ENCODE data around the gene PTPRD. TPM values are rescaled to one million over a fixed set of nuclear protein-coding genes. Genes with fewer than 3 reads are reported as not detected.

Gene PTPRD
- total RNA-seq, 2 experiments from 2014 or later, result not detected

GRCh38 chr9:8604201-8604600 is 2008.6 kb downstream of the PTPRD start:
- Mint-ChIP-seq H3K27me3 (no peaks in the 10 kb centered on the region), H3K9me3 (no peaks in the 10 kb centered on the region), H3K36me3 (ENCODE audit: low read depth) (no peaks in the 10 kb centered on the region), H3K27ac (no peak overlapping the region), H3K4me1 (no peaks in the 10 kb centered on the region), H3K4me3 (no peak overlapping the region)
- ChIA-PET POLR2A (no interaction called here), CTCF (no interaction called here)
- DNase-seq, result no peak

DNA sequence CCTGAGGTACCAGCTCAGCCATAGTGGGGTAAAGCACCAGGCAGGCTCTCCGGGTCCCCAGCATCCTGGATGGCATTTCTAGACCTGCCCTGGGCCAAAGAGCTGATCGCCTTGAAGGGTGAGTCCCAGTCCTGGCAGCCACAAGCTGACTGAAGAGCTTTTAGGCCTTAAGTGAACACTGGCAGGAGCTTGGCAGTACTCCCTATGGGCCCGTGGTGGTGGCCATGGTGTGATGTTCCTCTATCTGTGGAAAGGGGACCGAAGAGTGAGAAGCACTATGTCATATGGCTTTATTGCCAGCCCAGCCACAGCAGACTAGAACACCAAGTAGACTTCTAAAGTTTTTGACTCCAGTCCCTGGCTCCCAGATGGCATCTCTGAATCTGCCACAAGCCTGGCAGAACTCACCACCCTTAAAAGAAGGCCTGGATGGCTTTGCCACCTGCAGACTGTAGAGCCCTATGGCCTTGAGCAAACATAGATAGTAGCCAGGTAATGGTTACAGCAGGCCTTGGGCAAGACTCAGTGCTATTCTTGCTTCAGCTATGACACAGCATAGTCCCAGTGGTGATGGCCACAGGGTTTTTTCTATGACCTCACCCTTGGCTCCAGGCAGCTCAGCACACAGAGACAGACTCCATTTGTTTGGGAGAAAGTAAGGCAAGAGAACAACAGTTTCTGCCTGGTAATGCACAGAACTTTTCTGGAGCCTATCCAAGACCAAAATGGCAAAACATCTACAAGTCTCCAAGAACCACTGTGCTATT is 2011.7 kb downstream of the PTPRD start:
- no peak overlapping the region for H3K4me3 Mint-ChIP-seq
- H3K4me1 Mint-ChIP-seq, result no peaks in the 10 kb centered on the region
- ChIA-PET POLR2A (no interaction called here), CTCF (no interaction called here)
- no peak overlapping the region for H3K27ac Mint-ChIP-seq
- no peak for DNase-seq
- H3K9me3 Mint-ChIP-seq, result no peaks in the 10 kb centered on the region
- no peaks in the 10 kb centered on the region for H3K36me3 Mint-ChIP-seq (ENCODE audit: low read depth)
- H3K27me3 Mint-ChIP-seq, result no peaks in the 10 kb centered on the region

GRCh38 chr9:8599937-8600336 is 2012.9 kb downstream of the PTPRD start:
- Mint-ChIP-seq H3K9me3 (no peaks in the 10 kb centered on the region), H3K27me3 (no peaks in the 10 kb centered on the region), H3K27ac (no peak overlapping the region), H3K4me1 (no peaks in the 10 kb centered on the region), H3K36me3 (ENCODE audit: low read depth) (no peaks in the 10 kb centered on the region), H3K4me3 (no peak overlapping the region)
- CTCF ChIA-PET, result no interaction called here
- DNase-seq, result no peak
- POLR2A ChIA-PET, result no interaction called here

- Mint-ChIP-seq H3K9me3 (no peaks in the 10 kb centered on the region), H3K27ac (no peak overlapping the region), H3K36me3 (ENCODE audit: low read depth) (no peaks in the 10 kb centered on the region), H3K27me3 (no peaks in the 10 kb centered on the region), H3K4me3 (no peak overlapping the region), H3K4me1 (no peaks in the 10 kb centered on the region)
- POLR2A ChIA-PET, result no interaction called here
- DNase-seq, result no peak
- CTCF ChIA-PET, result no interaction called here
These were observed 2023.3 kb downstream of the PTPRD start for GRCh38 chr9:8589476-8589875.

GRCh38 chr9:8585036-8585435 is 2027.8 kb downstream of the PTPRD start:
- Mint-ChIP-seq H3K4me3 (no peak overlapping the region), H3K36me3 (ENCODE audit: low read depth) (no peaks in the 10 kb centered on the region)
- POLR2A ChIA-PET, result no interaction called here

GRCh38 chr9:8579661-8580060 is 2033.1 kb downstream of the PTPRD start:
- Mint-ChIP-seq H3K9me3 (no peaks in the 10 kb centered on the region), H3K4me1 (no peaks in the 10 kb centered on the region), H3K36me3 (ENCODE audit: low read depth) (no peaks in the 10 kb centered on the region), H3K27me3 (no peaks in the 10 kb centered on the region), H3K27ac (no peak overlapping the region), H3K4me3 (no peak overlapping the region)
- ChIA-PET POLR2A (no interaction called here), CTCF (no interaction called here)
- no peak for DNase-seq

More at GRCh38 chr9:8585036-8585435, 2027.8 kb downstream of the PTPRD start:
- Mint-ChIP-seq H3K27ac (no peak overlapping the region), H3K9me3 (no peaks in the 10 kb centered on the region), H3K4me1 (no peaks in the 10 kb centered on the region), H3K27me3 (no peaks in the 10 kb centered on the region)
- DNase-seq, result no peak
- CTCF ChIA-PET, result no interaction called here

DNA sequence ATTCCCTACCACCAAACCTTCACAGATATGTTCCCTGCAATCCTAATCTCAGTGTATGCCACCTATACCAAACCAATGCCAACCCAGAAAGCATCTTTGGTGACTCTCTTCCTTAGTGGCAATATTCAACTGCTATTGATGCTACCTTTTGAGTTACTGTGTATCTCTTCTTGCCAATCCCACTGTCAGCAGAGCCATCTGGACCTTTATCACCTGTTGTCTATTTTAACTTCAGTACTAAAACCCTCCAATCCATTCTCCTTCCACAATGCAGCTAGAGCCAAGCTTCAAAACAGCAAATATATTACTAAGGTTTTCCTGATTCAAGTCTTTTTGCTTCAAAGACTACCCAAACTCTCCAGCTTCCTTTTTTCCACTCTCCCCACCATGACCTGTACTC is 2036.1 kb downstream of the PTPRD start:
- H3K4me1 Mint-ChIP-seq, result no peaks in the 10 kb centered on the region
- CTCF ChIA-PET, result no interaction called here
- POLR2A ChIA-PET, result no interaction called here

GRCh38 chr9:8574846-8575245 is 2038.0 kb downstream of the PTPRD start:
- Mint-ChIP-seq H3K27ac (no peak overlapping the region), H3K4me3 (no peak overlapping the region), H3K36me3 (ENCODE audit: low read depth) (no peaks in the 10 kb centered on the region), H3K9me3 (no peaks in the 10 kb centered on the region), H3K27me3 (no peaks in the 10 kb centered on the region), H3K4me1 (no peaks in the 10 kb centered on the region)
- DNase-seq, result no peak
- CTCF ChIA-PET, result no interaction called here
- POLR2A ChIA-PET, result no interaction called here

More for the DNA sequence above, 2036.1 kb downstream of the PTPRD start:
- Mint-ChIP-seq H3K27ac (no peak overlapping the region), H3K27me3 (no peaks in the 10 kb centered on the region), H3K9me3 (no peaks in the 10 kb centered on the region), H3K4me3 (no peak overlapping the region), H3K36me3 (ENCODE audit: low read depth) (no peaks in the 10 kb centered on the region)
- no peak for DNase-seq

DNA sequence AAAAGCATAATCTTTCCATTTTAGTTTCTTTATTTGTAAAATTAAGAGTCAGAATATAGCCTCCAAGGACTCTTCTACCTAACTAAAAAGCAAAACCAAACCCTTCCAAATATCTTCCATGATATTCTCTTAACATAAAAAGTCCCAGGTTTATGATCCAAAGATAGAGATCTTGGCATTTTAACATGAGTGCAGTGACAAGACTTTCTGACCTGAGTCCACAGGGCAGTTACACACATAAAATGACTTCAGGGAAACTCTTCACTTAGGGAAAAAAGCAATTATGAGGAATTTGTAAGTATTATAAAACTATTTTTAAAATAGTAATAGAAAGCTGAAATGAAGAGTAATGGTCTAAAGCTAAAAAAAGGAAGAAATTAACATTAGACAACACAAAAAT is 2040.6 kb downstream of the PTPRD start:
- H3K9me3 Mint-ChIP-seq, result no peaks in the 10 kb centered on the region
- no peaks in the 10 kb centered on the region for H3K27me3 Mint-ChIP-seq
- no peaks in the 10 kb centered on the region for H3K36me3 Mint-ChIP-seq (ENCODE audit: low read depth)
- no peaks in the 10 kb centered on the region for H3K4me1 Mint-ChIP-seq
- ChIA-PET CTCF (no interaction called here), POLR2A (no interaction called here)
- no peak for DNase-seq
- no peak overlapping the region for H3K4me3 Mint-ChIP-seq
- no peak overlapping the region for H3K27ac Mint-ChIP-seq

DNA sequence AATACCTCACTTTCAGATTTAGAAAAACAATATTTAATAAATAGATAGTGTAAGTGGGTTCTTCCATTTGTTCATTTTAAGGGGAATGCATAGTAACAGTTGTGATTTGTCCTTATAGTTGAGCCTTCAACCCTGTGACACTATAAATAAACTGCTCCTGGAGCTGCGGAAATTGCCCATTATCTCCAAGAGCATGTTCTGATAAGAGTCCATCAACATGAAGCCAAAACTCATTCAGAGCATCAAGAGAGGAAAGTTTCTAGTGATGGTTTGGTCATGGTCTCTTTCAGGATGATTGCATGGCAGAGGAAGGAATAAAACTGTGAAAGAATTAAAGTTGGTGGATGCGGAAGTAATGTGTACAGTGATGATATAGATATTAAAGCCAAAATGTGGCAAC is 2041.2 kb downstream of the PTPRD start:
- POLR2A ChIA-PET, result no interaction called here

DNA sequence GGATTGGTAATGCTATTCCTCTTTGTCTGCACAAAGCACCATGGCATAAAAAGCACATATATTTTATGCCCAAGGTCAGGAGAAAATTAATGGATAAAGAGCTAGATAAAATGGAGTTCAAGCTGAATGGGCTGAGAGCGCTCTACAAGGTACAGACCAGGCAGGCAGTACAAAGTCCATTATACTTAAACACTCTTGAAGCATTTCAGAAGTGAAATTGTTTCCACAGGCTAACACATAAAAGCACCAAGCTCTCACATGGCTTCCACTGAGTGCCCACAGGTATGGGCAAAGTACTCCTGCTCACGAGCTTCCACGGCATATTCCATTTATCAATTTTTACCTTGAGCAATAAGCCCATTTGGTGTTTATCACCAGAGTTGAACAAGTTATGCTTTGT is 2042.0 kb downstream of the PTPRD start:
- H3K27me3 Mint-ChIP-seq, result no peaks in the 10 kb centered on the region
- H3K4me1 Mint-ChIP-seq, result no peaks in the 10 kb centered on the region
- CTCF ChIA-PET, result no interaction called here
- no peaks in the 10 kb centered on the region for H3K9me3 Mint-ChIP-seq
- DNase-seq, result no peak
- no peak overlapping the region for H3K4me3 Mint-ChIP-seq
- POLR2A ChIA-PET, result no interaction called here
- H3K36me3 Mint-ChIP-seq (ENCODE audit: low read depth), result no peaks in the 10 kb centered on the region
- H3K27ac Mint-ChIP-seq, result no peak overlapping the region

More for the DNA sequence above, 2041.2 kb downstream of the PTPRD start:
- Mint-ChIP-seq H3K36me3 (ENCODE audit: low read depth) (no peaks in the 10 kb centered on the region), H3K9me3 (no peaks in the 10 kb centered on the region), H3K27me3 (no peaks in the 10 kb centered on the region), H3K4me3 (no peak overlapping the region), H3K27ac (no peak overlapping the region), H3K4me1 (no peaks in the 10 kb centered on the region)
- no peak for DNase-seq
- CTCF ChIA-PET, result no interaction called here

DNA sequence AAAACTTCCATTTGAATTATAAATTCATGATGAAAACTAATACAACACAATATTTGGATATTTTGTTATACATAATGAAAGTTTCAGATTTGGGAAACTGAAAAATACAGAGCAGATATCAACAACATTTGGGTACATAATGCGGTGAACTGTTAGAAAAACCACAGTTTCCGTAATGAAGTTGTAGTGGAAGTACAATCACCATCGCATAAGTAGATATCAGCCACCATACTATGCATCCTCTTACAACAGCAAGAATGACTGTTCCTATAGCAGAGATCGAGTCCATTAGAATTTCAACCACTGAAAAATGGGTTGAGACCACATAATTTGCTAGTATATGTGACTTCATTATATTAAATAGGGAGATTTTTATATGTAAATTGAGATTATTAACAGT is 2043.0 kb downstream of the PTPRD start:
- H3K36me3 Mint-ChIP-seq (ENCODE audit: low read depth), result no peaks in the 10 kb centered on the region
- CTCF ChIA-PET, result no interaction called here
- H3K9me3 Mint-ChIP-seq, result no peaks in the 10 kb centered on the region
- H3K27ac Mint-ChIP-seq, result no peak overlapping the region
- no peak overlapping the region for H3K4me3 Mint-ChIP-seq
- POLR2A ChIA-PET, result no interaction called here
- DNase-seq, result no peak
- no peaks in the 10 kb centered on the region for H3K27me3 Mint-ChIP-seq
- H3K4me1 Mint-ChIP-seq, result no peaks in the 10 kb centered on the region

DNA sequence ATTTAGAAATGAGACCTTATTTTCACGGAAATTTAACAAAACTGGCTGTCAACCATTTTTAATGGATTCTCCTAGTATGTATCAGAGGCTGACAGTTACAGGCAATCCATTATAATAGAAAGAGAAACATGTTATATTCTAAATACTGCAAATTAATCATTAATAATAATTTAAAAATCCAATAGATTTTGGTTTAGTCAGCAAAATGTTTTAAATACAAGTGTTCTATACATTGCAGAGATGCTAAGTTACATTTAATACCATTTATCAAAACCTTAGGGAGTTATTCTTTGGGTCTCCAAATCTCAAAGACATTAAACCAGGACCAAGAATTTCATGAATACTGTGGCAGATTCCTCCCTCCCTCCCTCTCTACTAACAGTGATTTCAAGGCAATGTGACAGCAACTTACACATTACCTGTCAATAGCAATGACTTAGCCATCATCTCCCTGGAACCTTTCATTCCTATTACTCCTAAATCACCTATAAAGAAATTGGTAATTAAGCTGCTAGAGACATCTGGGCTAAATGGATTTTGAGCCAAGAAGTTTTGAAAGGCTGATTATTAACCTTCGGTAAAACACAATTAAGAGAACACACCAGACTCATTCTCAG is 2044.7 kb downstream of the PTPRD start:
- Mint-ChIP-seq H3K27me3 (no peaks in the 10 kb centered on the region), H3K9me3 (no peaks in the 10 kb centered on the region), H3K36me3 (ENCODE audit: low read depth) (no peaks in the 10 kb centered on the region), H3K27ac (no peak overlapping the region), H3K4me3 (no peak overlapping the region), H3K4me1 (peaks cover 1% of the 10 kb centered on the region)
- CTCF ChIA-PET, result no interaction called here
- no peak for DNase-seq
- POLR2A ChIA-PET, result no interaction called here

DNA sequence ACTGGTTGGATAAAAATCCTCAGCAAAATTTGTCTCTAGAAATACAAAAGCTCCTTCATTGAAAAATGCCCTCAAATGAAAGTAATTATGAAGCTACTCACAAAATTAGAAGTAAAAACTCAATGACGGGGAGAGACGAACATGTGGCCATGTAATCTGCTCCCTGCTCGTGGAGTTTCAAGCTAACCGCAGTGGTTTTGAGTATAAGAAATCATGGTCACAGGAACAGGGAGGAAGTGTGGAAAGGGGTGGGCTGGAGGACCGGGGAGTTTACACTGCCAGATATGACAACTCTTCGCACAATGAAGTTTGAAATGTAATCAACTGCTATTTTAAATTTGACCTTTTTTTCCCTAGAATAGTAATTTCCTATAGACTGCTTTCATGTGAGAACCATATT is 2047.8 kb downstream of the PTPRD start:
- POLR2A ChIA-PET, result no interaction called here
- H3K27ac Mint-ChIP-seq, result no peak overlapping the region

More for the DNA sequence above, 2047.8 kb downstream of the PTPRD start:
- Mint-ChIP-seq H3K27me3 (no peaks in the 10 kb centered on the region), H3K4me3 (no peak overlapping the region), H3K4me1 (peaks cover 1% of the 10 kb centered on the region), H3K9me3 (no peaks in the 10 kb centered on the region), H3K36me3 (ENCODE audit: low read depth) (no peaks in the 10 kb centered on the region)
- CTCF ChIA-PET, result no interaction called here
- DNase-seq, result no peak

All from activated CD4-positive, alpha-beta memory T cell treated with anti-CD3 and anti-CD28 coated beads, Interleukin-2, amount 10 ng/mL, durations not matched to agents 7 days and 5 days (primary cell).